ENCODE data around the gene ATG9B. TPM values are rescaled to one million over a fixed set of nuclear protein-coding genes. Genes with fewer than 3 reads are reported as not detected.

Gene ATG9B
- total and polyA plus RNA-seq, 9 of the 15 experiments (the other 6 are each of a cell fraction or from before 2014, with no cell fraction given), result 0.29 to 8.0 (median 2.1) TPM

DNA sequence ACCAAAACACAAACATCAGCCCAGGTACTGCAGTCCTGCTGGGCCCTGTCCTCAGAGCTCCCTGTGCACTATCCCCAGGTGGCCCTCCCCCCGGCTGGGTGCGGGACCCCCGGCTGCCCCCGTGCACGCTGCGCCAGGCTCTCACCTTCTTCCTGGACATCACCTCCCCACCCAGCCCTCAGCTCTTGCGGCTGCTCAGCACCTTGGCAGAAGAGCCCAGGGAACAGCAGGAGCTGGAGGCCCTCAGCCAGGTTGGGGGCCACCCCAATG is 14.3 kb downstream of the ATG9B start (continued):
- TF ChIP-seq ZC3H4 (CRISPR knock-in tag; IDR thresholded peaks at IDR 0.05; ENCODE audit: borderline replicate concordance) (no peak), ZBTB40 (IDR thresholded peaks at IDR 0.05) (0 out of 2 replicates have a peak, but pooled peaks have one; percentile 9), ZBTB40 (CRISPR knock-in tag; IDR thresholded peaks at IDR 0.05) (no peak), STAT6 (CRISPR knock-in tag; IDR thresholded peaks at IDR 0.05) (peak; percentile 27; the same call in 1 of the 2 replicates), ETV5 (CRISPR knock-in tag; IDR thresholded peaks at IDR 0.05; ENCODE audit: low read depth) (0 out of 2 replicates have a peak, but pooled peaks have one; percentile 4), RBFOX2 (IDR thresholded peaks at IDR 0.05; ENCODE audit: low read depth, low read length) (peak; percentile 2), PHTF2 (CRISPR knock-in tag; IDR thresholded peaks at IDR 0.05) (no peak), ZNF165 (CRISPR knock-in tag; IDR thresholded peaks at IDR 0.05; ENCODE audit: borderline replicate concordance) (peak; percentile 18; the same call in 1 of the 2 replicates), ZNF282 (CRISPR knock-in tag; IDR thresholded peaks at IDR 0.05) (0 out of 2 replicates have a peak, but pooled peaks have one; percentile 59), FOXA3 (CRISPR knock-in tag; conservative IDR thresholded peaks at IDR 0.05 in 1 of 2, IDR thresholded peaks at IDR 0.05 in 1 of 2) (0 out of 4 replicates have a peak, but pooled peaks of 1 of the 2 experiments have one; percentile 56), NFYB (IDR thresholded peaks at IDR 0.05; ENCODE audit: extremely low read depth, insufficient read length) (no peak), ZNF124 (CRISPR knock-in tag; IDR thresholded peaks at IDR 0.05) (0 out of 2 replicates have a peak, but pooled peaks have one; percentile 74), SMARCA4 (IDR thresholded peaks at IDR 0.05) (no peak), ZBTB7A (IDR thresholded peaks at IDR 0.05; ENCODE audit: borderline replicate concordance, control insufficient read depth, low read depth, low read length) (peak; percentile 63; the same call in 1 of the 2 replicates), HMGN3 (IDR thresholded peaks at IDR 0.05; ENCODE audit: borderline replicate concordance, extremely low read depth, insufficient read length, low read depth, low read length) (no peak)
